GM12891 (cell line): ENCODE data around the gene GEMIN4.

Experiments used
- POLR2A ChIP-seq: IDR thresholded peaks from 2 replicates; pipeline ENCODE4 v1.6.1; 2011; ENCODE audit warnings: low read depth, low read length, control low read depth
- TAF1 ChIP-seq: IDR thresholded peaks from 2 replicates; pipeline ENCODE4 v1.6.1; 2011; ENCODE audit warnings: low read depth, low read length, control low read depth

DNA sequence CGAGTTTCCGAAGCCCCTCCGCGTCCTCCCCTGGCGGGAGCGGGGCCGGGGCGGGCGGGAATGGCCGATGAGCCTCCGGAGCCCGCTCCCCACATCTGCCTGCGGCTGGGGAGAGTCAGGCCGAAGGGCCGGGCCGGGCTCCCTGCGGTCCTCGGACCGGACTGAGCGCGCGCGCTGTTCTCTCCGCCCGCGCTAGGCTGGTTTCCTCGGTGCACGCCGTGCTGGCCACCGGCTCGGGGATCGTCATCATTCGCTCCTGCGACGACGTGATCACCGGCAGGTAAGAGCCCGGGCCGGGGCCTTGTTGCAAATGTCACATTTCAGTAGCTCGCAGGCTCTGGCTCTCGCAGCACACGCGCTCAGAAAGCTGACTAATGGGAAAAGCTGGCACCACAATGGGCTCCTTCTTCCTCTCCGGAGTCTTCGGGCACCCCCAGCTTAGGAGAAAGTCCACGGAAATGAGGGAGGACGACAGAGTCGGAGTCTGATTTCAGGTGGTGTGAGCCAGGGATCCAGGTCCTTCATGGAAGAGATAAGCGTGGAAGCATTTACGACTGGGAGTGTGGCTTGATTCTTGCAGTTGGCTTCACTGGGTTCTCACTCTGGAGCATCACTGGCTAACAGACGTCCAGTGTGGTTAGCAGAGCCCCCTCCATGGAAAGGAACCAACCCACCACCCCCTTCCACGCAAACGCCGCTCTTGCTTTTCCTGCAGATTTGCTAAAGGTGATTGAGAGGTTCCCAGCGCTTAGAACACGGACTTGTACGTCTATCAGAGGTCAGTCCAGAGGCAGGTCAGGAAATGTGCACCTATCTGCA is 19.0 kb downstream of the GEMIN4 start:
- TF ChIP-seq TAF1 (no peak), POLR2A (no peak)
